HCT116 (cell line): ENCODE measurements around the gene CACNA1S. TPM values are rescaled to one million over a fixed set of nuclear protein-coding genes. Genes with fewer than 3 reads are reported as not detected.

Source experiments
- ATAC-seq: fragments of 200-7000 bp; cut with Tn5 transposase; 2 replicates; pipeline ENCODE4 v1.9.1; 2020; ENCODE audit warnings: mild to moderate bottlenecking, moderate library complexity
- BruUV-seq: library from RNA; stranded (reverse); fragments of 400-500 nt; replicated peaks from 2 replicates; lab custom pipeline; 2021; lab: Mats Ljungman, UMichigan
- CTCF ChIA-PET: fragments of 300-600 bp; sonication (Branson Sonifier 250); formaldehyde crosslinking; loops from one replicate; lab custom pipeline; 2021; ENCODE audit warnings: antibody characterized with exemption; lab: Charles Lee
- POLR2A ChIA-PET: fragments of 300-600, 350-600 bp; sonication (Branson Sonifier 250); formaldehyde crosslinking; loops from one replicate; lab custom pipeline; 2021; ENCODE audit warnings: antibody characterized with exemption; lab: Charles Lee
- RAD21 ChIA-PET, 2 experiments: fragments of 300-600 bp; sonication (Branson Sonifier 250); formaldehyde crosslinking; loops; one replicate each; lab custom pipeline; 2023; ENCODE audit warnings: low total read pairs in 2 of 2; ENCODE audit not compliant: uncharacterized antibody in 2 of 2, unreplicated experiment in 2 of 2, low non-redundant PET in 1 of 2; lab: Charles Lee
- DNase-seq: peaks from one replicate; pipeline ENCODE4 v3.0.0-alpha.2; 2010; ENCODE audit warnings: low read depth, low spot score
- H2AFZ ChIP-seq: fragments of 200-600 bp; shearing (Covaris generic), sonication (generic); 2 replicates; pipeline ENCODE4 v1.6.1; 2017; ENCODE audit warnings: low read depth, mixed run types, mixed read lengths, antibody characterized with exemption, low read length; ENCODE audit not compliant: poor library complexity, severe bottlenecking
- H3K27ac ChIP-seq: 2 replicates; pipeline ENCODE4 v1.5.1; 2012; ENCODE audit warnings: low read depth, low read length
- H3K27me3 ChIP-seq: fragments of 200-600 bp; sonication (generic); 2 replicates; pipeline ENCODE4 v1.6.1; 2016; ENCODE audit warnings: mixed run types, low read length, mixed read lengths; ENCODE audit not compliant: insufficient read depth
- H3K36me3 ChIP-seq, 2 experiments: fragments of 200-500 bp in 1 of 2; fragments of 200-600 bp in 1 of 2; sonication (Bioruptor generic) in 1 of 2; sonication (generic) in 1 of 2; 2 replicates each; pipeline versions ENCODE4 v1.5.1 to v1.6.1; 2014 to 2016; ENCODE audit warnings: low read length in 2 of 2, inconsistent platforms in 1 of 2, mixed read lengths in 1 of 2, mixed run types in 1 of 2; ENCODE audit not compliant: insufficient read depth in 2 of 2, control insufficient read depth in 1 of 2
- H3K4me1 ChIP-seq, 2 experiments: fragments of 200-600 bp in 1 of 2; sonication (generic) in 1 of 2; 2 replicates each; pipeline versions ENCODE4 v1.5.1 to v1.6.1; 2012 to 2017; ENCODE audit warnings: low read length in 2 of 2, inconsistent platforms in 1 of 2, mild to moderate bottlenecking in 1 of 2, mixed read lengths in 1 of 2, mixed run types in 1 of 2, moderate library complexity in 1 of 2; ENCODE audit not compliant: insufficient read depth in 2 of 2, control insufficient read depth in 1 of 2
- H3K4me2 ChIP-seq: fragments of 200-600 bp; sonication (generic); 2 replicates; pipeline ENCODE4 v1.6.1; 2017; ENCODE audit warnings: mixed run types, low read length, mixed read lengths
- H3K4me3 ChIP-seq, 2 experiments: fragments of 200-600 bp in 1 of 2; sonication (generic) in 1 of 2; replicated peaks in 1 of 2; 2 replicates each; pipeline ENCODE4 v1.5.1; 2011 to 2016; ENCODE audit warnings: low read length in 2 of 2, control low read depth in 1 of 2, low read depth in 1 of 2, mild to moderate bottlenecking in 1 of 2, mixed read lengths in 1 of 2, mixed run types in 1 of 2
- H3K79me2 ChIP-seq: fragments of 200-600 bp; sonication (generic); 2 replicates; pipeline ENCODE4 v1.6.1; 2017; ENCODE audit warnings: mild to moderate bottlenecking, mixed run types, low read length, moderate library complexity, mixed read lengths; ENCODE audit not compliant: insufficient read depth
- H3K9ac ChIP-seq: fragments of 200-600 bp; sonication (generic); 2 replicates; pipeline ENCODE4 v1.6.1; 2016; ENCODE audit warnings: low read length, mixed read lengths
- H3K9me2 ChIP-seq: fragments of 200-600 bp; sonication (generic), shearing (Covaris generic); 2 replicates; pipeline ENCODE4 v1.6.1; 2017; ENCODE audit warnings: mixed run types, mild to moderate bottlenecking, moderate library complexity; ENCODE audit not compliant: insufficient read depth
- H3K9me3 ChIP-seq, 2 experiments: fragments of 200-500 bp in 1 of 2; fragments of 200-600 bp in 1 of 2; sonication (Bioruptor generic) in 1 of 2; sonication (generic) in 1 of 2; 2 replicates each; pipeline ENCODE4 v1.6.1; 2014 to 2017; ENCODE audit warnings: low read length in 2 of 2, mixed read lengths in 2 of 2, inconsistent platforms in 1 of 2, low read depth in 1 of 2, mild to moderate bottlenecking in 1 of 2, mixed run types in 1 of 2, moderate library complexity in 1 of 2; ENCODE audit not compliant: control insufficient read depth in 1 of 2, insufficient read depth in 1 of 2
- H4K20me1 ChIP-seq: fragments of 200-600 bp; sonication (generic), shearing (Covaris generic); 2 replicates; pipeline ENCODE4 v1.6.1; 2017; ENCODE audit warnings: mixed run types, mild to moderate bottlenecking, moderate library complexity; ENCODE audit not compliant: insufficient read depth
- ATF3 ChIP-seq: IDR thresholded peaks from 2 replicates; pipeline ENCODE4 v1.6.1; 2012
- CTCF ChIP-seq, 3 experiments: fragments of 200-600 bp in 1 of 3; sonication (generic) in 1 of 3; IDR thresholded peaks in 2 of 3; conservative IDR thresholded peaks in 1 of 3; 2 replicates each; pipeline ENCODE4 v1.5.1; 2012 to 2017; ENCODE audit warnings: low read depth in 2 of 3, low read length in 2 of 3, antibody characterized with exemption in 1 of 3, borderline replicate concordance in 1 of 3, control low read depth in 1 of 3, mild to moderate bottlenecking in 1 of 3, mixed read lengths in 1 of 3, mixed run types in 1 of 3, moderate library complexity in 1 of 3; ENCODE audit not compliant: insufficient read depth in 1 of 3
- FOSL1 ChIP-seq: IDR thresholded peaks from 2 replicates; pipeline ENCODE4 v1.6.1; 2012; ENCODE audit warnings: low read depth
- POLR2A ChIP-seq: IDR thresholded peaks from 2 replicates; pipeline ENCODE4 v1.7.0; 2011; ENCODE audit warnings: borderline replicate concordance; ENCODE audit not compliant: insufficient read depth, insufficient read length; ENCODE audit errors: extremely low read depth
- REST ChIP-seq: IDR thresholded peaks from 2 replicates; pipeline ENCODE4 v1.6.1; 2012; ENCODE audit warnings: low read depth
- SRF ChIP-seq: IDR thresholded peaks from 2 replicates; pipeline ENCODE4 v1.6.1; 2012; ENCODE audit warnings: low read depth
- ZNF274 ChIP-seq: fragments of 200-500 bp; sonication (Bioruptor generic); IDR thresholded peaks from 2 replicates; pipeline ENCODE4 v1.6.1; 2014; ENCODE audit warnings: mild to moderate bottlenecking, low read depth, low read length, inconsistent platforms
- intact Hi-C: fragments of 100-400 bp; cut with micrococcal nuclease; formaldehyde crosslinking; loops from 2 replicates; pipeline ENCODE4 v1.10.0; 2022
- total RNA-seq: library from RNA; stranded (reverse); gene quantifications from one replicate; pipeline ENCODE4 v1.2.1, GENCODE V29; 2021; ENCODE audit not compliant: unreplicated experiment

CACNA1S gene
- total RNA-seq, 1 experiment from 2014 or later, result not detected

GRCh38 chr1:201026234-201026633 is 86.0 kb downstream of the CACNA1S start:
- ChIA-PET CTCF (interaction anchor here (1.3 to 1.7 kb wide), 5 partner anchors 11 to 59 kb away, joined by 5 to 14 read pairs (median 7); no protein-coding TSS in a partner anchor), POLR2A (no interaction called here), RAD21 (no interaction called here)
- Histone ChIP-seq H3K79me2 (no peaks in the 10 kb centered on the region), H3K4me1 (peaks cover 2 to 22% of the 10 kb centered on the region in 2 experiments; a peak in 3 of 4 replicates), H3K4me3 (no peak overlapping the region), H3K4me2 (no peak overlapping the region), H3K27me3 (no peaks in the 10 kb centered on the region), H3K36me3 (no peaks in the 10 kb centered on the region), H3K9me3 (no peaks in the 10 kb centered on the region), H3K9me2 (no peaks in the 10 kb centered on the region), H4K20me1 (no peaks in the 10 kb centered on the region), H3K27ac (no peak overlapping the region), H3K9ac (no peak overlapping the region), H2AFZ (no peak overlapping the region)
- no TSS peak for BruUV-seq
- ATAC-seq, result no peak
- intact Hi-C loops, result no loop called here
- no peak for DNase-seq
- no peak for TF ChIP-seq ZNF274
- TF ChIP-seq ATF3, result no peak
- TF ChIP-seq FOSL1, result no peak
- TF ChIP-seq REST, result no peak
- no peak for TF ChIP-seq POLR2A

- Histone ChIP-seq H3K79me2 (no peaks in the 10 kb centered on the region), H4K20me1 (no peaks in the 10 kb centered on the region), H3K27ac (no peak overlapping the region), H3K27me3 (no peaks in the 10 kb centered on the region), H3K9ac (no peak overlapping the region), H3K36me3 (no peaks in the 10 kb centered on the region), H2AFZ (peak overlapping the region; percentile 54), H3K4me3 (no peak overlapping the region), H3K4me1 (peaks cover 2 to 27% of the 10 kb centered on the region in 2 experiments; a peak in 3 of 4 replicates), H3K4me2 (peak overlapping the region; percentile 19; the same call in 1 of the 2 replicates), H3K9me2 (no peaks in the 10 kb centered on the region), H3K9me3 (no peaks in the 10 kb centered on the region)
- ChIA-PET CTCF (interaction anchor here (0.7 to 1.7 kb wide), 6 partner anchors 10 to 88 kb away, joined by 4 to 14 read pairs (median 6); no protein-coding TSS in a partner anchor), POLR2A (interaction anchor here (1.3 kb wide), 1 partner anchor 10 kb away, joined by 3 read pairs; no protein-coding TSS in a partner anchor), RAD21 (no interaction called here)
- no peak for DNase-seq
- peak; percentile 49 for ATAC-seq
- peak in 2 of 3 experiments; percentile 54 to 55; a peak in 4 of 6 replicates for TF ChIP-seq CTCF (IDR thresholded peaks at IDR 0.05 in 2 of 3, conservative IDR thresholded peaks at IDR 0.05 in 1 of 3; ENCODE audit: borderline replicate concordance in 1 of 3, insufficient read depth in 1 of 3, low read depth in 2 of 3, low read length in 2 of 3)
- no peak for TF ChIP-seq SRF
- intact Hi-C loops, result no loop called here
- no TSS peak for BruUV-seq
Observed at GRCh38 chr1:201025571-201026002, 86.6 kb downstream of the CACNA1S start.
